Immature natural killer cell (primary cell): ENCODE data around the gene TAAR1. TPM values are rescaled to one million over a fixed set of nuclear protein-coding genes. Genes with fewer than 3 reads are reported as not detected.
"Not testable (repeated sequence)": the region's sequence is repeated elsewhere in the genome, so short reads cannot be mapped to it uniquely, and the experiment has no call there.

Source experiments
- DNase-seq, 3 donors: peaks; one replicate each; pipeline ENCODE4 v3.0.0; 2022; ENCODE audit warnings: mixed read lengths in 1 of 3
- H3K27ac Mint-ChIP-seq, 6 donors: one replicate each; pipeline ENCODE4 v1.8.0; 2020; ENCODE audit warnings: mixed read lengths in 6 of 6, mild to moderate bottlenecking in 5 of 6, inconsistent platforms in 4 of 6, moderate library complexity in 3 of 6
- H3K27me3 Mint-ChIP-seq, 3 donors: one replicate each; pipeline ENCODE4 v1.8.0; 2020 to 2021; ENCODE audit warnings: low read depth in 3 of 3, mild to moderate bottlenecking in 3 of 3, mixed read lengths in 3 of 3, moderate library complexity in 3 of 3, inconsistent platforms in 1 of 3
- H3K36me3 Mint-ChIP-seq, 3 donors: one replicate each; pipeline ENCODE4 v1.8.0; 2020; ENCODE audit warnings: mixed read lengths in 3 of 3, inconsistent platforms in 2 of 3, mild to moderate bottlenecking in 2 of 3
- H3K4me1 Mint-ChIP-seq, 2 donors: one replicate each; pipeline ENCODE4 v1.8.0; 2020; ENCODE audit warnings: inconsistent platforms in 2 of 2, mild to moderate bottlenecking in 2 of 2, mixed read lengths in 2 of 2, moderate library complexity in 1 of 2
- H3K4me3 Mint-ChIP-seq, 5 donors: one replicate each; pipeline ENCODE4 v1.8.0; 2020; ENCODE audit warnings: mild to moderate bottlenecking in 5 of 5, mixed read lengths in 5 of 5, inconsistent platforms in 3 of 5, moderate library complexity in 3 of 5
- H3K9me3 Mint-ChIP-seq, 6 donors: one replicate each; pipeline ENCODE4 v1.8.0; 2020; ENCODE audit warnings: mild to moderate bottlenecking in 6 of 6, mixed read lengths in 6 of 6, inconsistent platforms in 4 of 6, moderate library complexity in 3 of 6
- polyA plus RNA-seq, 3 donors: library from polyadenylated mRNA; unstranded; fragments of 300-500 nt; fragmentation: Illumina TruSeq; gene quantifications; one replicate each; pipeline ENCODE4 v1.2.3, GENCODE V29; 2021

Gene TAAR1
- polyA plus RNA-seq, 3 donors from 2014 or later = not detected

GRCh38 chr6:132604635-132605152, 54.3 kb downstream of the TAAR1 start:
- H3K4me1 Mint-ChIP-seq = no peaks in the 10 kb centered on the region
- peaks cover 0 to 9% (median 0%) of the 10 kb centered on the region in 3 donors for H3K36me3 Mint-ChIP-seq
- no peak overlapping the region for H3K4me3 Mint-ChIP-seq
- DNase-seq = no peak
- H3K9me3 Mint-ChIP-seq = peaks cover 0 to 4% (median 0%) of the 10 kb centered on the region in 6 donors
- H3K27ac Mint-ChIP-seq = no peak overlapping the region
- peaks cover 0 to 20% (median 3%) of the 10 kb centered on the region in 3 donors for H3K27me3 Mint-ChIP-seq

- not testable (repeated sequence) for H3K4me1 Mint-ChIP-seq, DNase-seq, H3K36me3 Mint-ChIP-seq, H3K4me3 Mint-ChIP-seq, H3K9me3 Mint-ChIP-seq, H3K27ac Mint-ChIP-seq
- H3K27me3 Mint-ChIP-seq = peaks cover 1 to 14% (median 5%) of the 10 kb centered on the region in 3 donors
These were observed 58.1 kb downstream of the TAAR1 start for GRCh38 chr6:132600900-132601299.

GRCh38 chr6:132598473-132598872, 60.5 kb downstream of the TAAR1 start:
- DNase-seq = peak in 1 of 3 donors; percentile 6
- no peak overlapping the region for H3K4me3 Mint-ChIP-seq
- peaks cover 1 to 8% (median 5%) of the 10 kb centered on the region in 3 donors for H3K27me3 Mint-ChIP-seq
- H3K27ac Mint-ChIP-seq = no peak overlapping the region
- no peaks in the 10 kb centered on the region for H3K9me3 Mint-ChIP-seq
- no peaks in the 10 kb centered on the region for H3K36me3 Mint-ChIP-seq
- H3K4me1 Mint-ChIP-seq = peaks cover 0 to 2% of the 10 kb centered on the region in 2 donors

- peaks cover 0 to 2% (median 0%) of the 10 kb centered on the region in 6 donors for H3K9me3 Mint-ChIP-seq
- DNase-seq = no peak
- H3K27me3 Mint-ChIP-seq = peaks cover 1 to 5% (median 3%) of the 10 kb centered on the region in 3 donors
- H3K27ac Mint-ChIP-seq = no peak overlapping the region
- peaks cover 0 to 5% of the 10 kb centered on the region in 2 donors for H3K4me1 Mint-ChIP-seq
- no peaks in the 10 kb centered on the region for H3K36me3 Mint-ChIP-seq
- no peak overlapping the region for H3K4me3 Mint-ChIP-seq
These were observed 62.8 kb downstream of the TAAR1 start for GRCh38 chr6:132596201-132596600.

Other genes with a start within 250 kb of the TAAR1 start
- gene STX7, start 146.1 kb downstream of the TAAR1 start, polyA plus RNA-seq = 10 to 100 TPM; 25.5 to 37.2 (median 29.8) TPM
- not detected for gene TAAR9, start 120.9 kb downstream of the TAAR1 start, polyA plus RNA-seq
- gene TAAR8, start 106.5 kb downstream of the TAAR1 start, polyA plus RNA-seq = not detected
- not detected for gene TAAR6, start 88.9 kb downstream of the TAAR1 start, polyA plus RNA-seq
- not detected for gene TAAR5, start 69.4 kb downstream of the TAAR1 start, polyA plus RNA-seq
- gene TAAR2, start 34.9 kb downstream of the TAAR1 start, polyA plus RNA-seq = not detected
- gene VNN1, start 54.9 kb upstream of the TAAR1 start, polyA plus RNA-seq = under 1 TPM in 1 of 3 donors, not detected in 2; 0.21 TPM
- gene VNN2, start 98.7 kb upstream of the TAAR1 start, polyA plus RNA-seq = 10 to 100 TPM; 46.8 to 63.6 (median 46.9) TPM
- 1 to 10 TPM; 4.1 to 6.0 (median 4.7) TPM for gene SLC18B1, start 139.5 kb upstream of the TAAR1 start, polyA plus RNA-seq
- gene RPS12, start 155.4 kb upstream of the TAAR1 start, polyA plus RNA-seq = 1,000 to 10,000 TPM in 1 of 3 donors, 100 to 1,000 TPM in 2; 551 to 1,120 (median 856) TPM